HEK293 (cell line): ENCODE results near the gene KCTD12.

Source experiments
- CTCF ChIA-PET: fragments of 350-600 bp; formaldehyde crosslinking; extraction: SDS; loops from one replicate; lab custom pipeline; 2021; ENCODE audit warnings: antibody characterized with exemption; lab: Yijun Ruan, JAX
- POLR2A ChIA-PET: fragments of 300-600 bp; formaldehyde crosslinking; extraction: SDS; loops from one replicate; lab custom pipeline; 2020; ENCODE audit warnings: antibody characterized with exemption, inconsistent platforms; lab: Yijun Ruan, JAX
- H3K27ac ChIP-seq: fragments of 200-500 bp; sonication (Bioruptor generic); 2 replicates; pipeline ENCODE4 v1.5.1; 2014; ENCODE audit warnings: low read depth, low read length, control low read depth, inconsistent platforms; ENCODE audit errors: extremely low read depth
- H3K36me3 ChIP-seq, 2 experiments: fragments of 200-500 bp in 1 of 2; sonication (Bioruptor generic) in 1 of 2; 1 replicate in 1 of 2; 2 replicates in 1 of 2; pipeline ENCODE4 v1.5.1; 2014 to 2017; ENCODE audit warnings: inconsistent platforms in 2 of 2, low read length in 2 of 2; ENCODE audit not compliant: control insufficient read depth in 2 of 2, insufficient read depth in 1 of 2
- H3K4me1 ChIP-seq: fragments of 200-500 bp; sonication (Bioruptor generic); 2 replicates; pipeline ENCODE4 v1.5.1; 2014; ENCODE audit warnings: mild to moderate bottlenecking, low read length, inconsistent platforms; ENCODE audit not compliant: control insufficient read depth, insufficient read depth
- H3K4me3 ChIP-seq: 2 replicates; pipeline ENCODE4 v1.5.1; 2011; ENCODE audit warnings: low read depth, mild to moderate bottlenecking, control low read depth, low read length, moderate library complexity
- H3K9me3 ChIP-seq: fragments of 200-500 bp; sonication (Bioruptor generic); 2 replicates; pipeline ENCODE4 v1.5.1; 2014; ENCODE audit warnings: low read depth, low read length, inconsistent platforms; ENCODE audit not compliant: control insufficient read depth, insufficient read depth
- GLIS1 ChIP-seq: fragments of 450-650 bp; formaldehyde crosslinking; IDR thresholded peaks from 2 replicates; pipeline ENCODE4 v1.5.1; 2016; ENCODE audit warnings: missing biosample characterization, missing genetic modification characterization
- KLF7 ChIP-seq: fragments of 450-650 bp; formaldehyde crosslinking; IDR thresholded peaks from 2 replicates; pipeline ENCODE4 v1.5.1; 2016; ENCODE audit warnings: missing biosample characterization, missing genetic modification characterization, borderline replicate concordance
- ZBTB48 ChIP-seq: fragments of 450-650 bp; formaldehyde crosslinking; IDR thresholded peaks from 2 replicates; pipeline ENCODE4 v1.5.1; 2016; ENCODE audit warnings: missing biosample characterization, missing genetic modification characterization
- ZNF416 ChIP-seq: fragments of 450-650 bp; formaldehyde crosslinking; IDR thresholded peaks from 2 replicates; pipeline ENCODE4 v1.5.1; 2016; ENCODE audit warnings: missing biosample characterization, missing genetic modification characterization
- ZNF624 ChIP-seq: fragments of 450-650 bp; formaldehyde crosslinking; IDR thresholded peaks from 2 replicates; pipeline ENCODE4 v1.5.1; 2017; ENCODE audit warnings: missing biosample characterization, missing genetic modification characterization
- ZNF747 ChIP-seq: fragments of 450-650 bp; formaldehyde crosslinking; IDR thresholded peaks from 2 replicates; pipeline ENCODE4 v1.5.1; 2016; ENCODE audit warnings: missing biosample characterization, missing genetic modification characterization
- ZNF777 ChIP-seq: fragments of 450-650 bp; formaldehyde crosslinking; IDR thresholded peaks from 2 replicates; pipeline ENCODE4 v1.5.1; 2017; ENCODE audit warnings: missing biosample characterization, missing genetic modification characterization, borderline replicate concordance
- TF ChIP-seq, protein P1 (sequence below): fragments of 450-650 bp; formaldehyde crosslinking; IDR thresholded peaks from 2 replicates; pipeline ENCODE4 v1.5.1; 2016; ENCODE audit warnings: missing biosample characterization, missing genetic modification characterization
- TF ChIP-seq, protein P2 (sequence below): fragments of 450-650 bp; formaldehyde crosslinking; IDR thresholded peaks from 2 replicates; pipeline ENCODE4 v1.5.1; 2016; ENCODE audit warnings: missing biosample characterization, missing genetic modification characterization

KCTD12 gene

DNA sequence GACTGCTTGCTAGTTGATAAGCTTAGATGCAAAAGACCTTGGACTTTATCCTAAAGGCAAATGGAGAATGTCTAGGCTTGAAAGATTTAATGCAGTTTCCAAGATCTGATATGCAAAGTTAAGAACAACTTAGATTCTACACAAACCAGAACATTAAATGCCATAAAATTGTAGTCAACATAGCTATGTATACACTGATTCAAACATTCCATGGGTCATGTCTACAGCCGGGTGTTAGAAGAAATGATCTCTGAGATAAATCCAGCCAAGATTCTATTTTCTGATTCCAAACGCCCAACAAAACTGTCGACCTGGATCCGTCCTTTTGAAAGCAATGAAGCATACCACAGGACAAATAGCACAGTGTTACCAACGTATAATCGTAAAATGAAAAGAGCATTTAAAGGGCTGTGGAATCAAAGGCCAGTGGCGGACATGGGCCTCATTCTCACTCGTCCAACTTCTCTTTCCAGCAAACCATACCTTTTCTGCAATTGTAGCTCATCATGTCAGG is 52.7 kb downstream of the KCTD12 start (continued):
- TF ChIP-seq ZNF624 (tag by site-specific recombination) (no peak), KLF7 (tag by site-specific recombination) (no peak), ZNF777 (tag by site-specific recombination) (no peak)
- TF ChIP-seq, protein P1, sequence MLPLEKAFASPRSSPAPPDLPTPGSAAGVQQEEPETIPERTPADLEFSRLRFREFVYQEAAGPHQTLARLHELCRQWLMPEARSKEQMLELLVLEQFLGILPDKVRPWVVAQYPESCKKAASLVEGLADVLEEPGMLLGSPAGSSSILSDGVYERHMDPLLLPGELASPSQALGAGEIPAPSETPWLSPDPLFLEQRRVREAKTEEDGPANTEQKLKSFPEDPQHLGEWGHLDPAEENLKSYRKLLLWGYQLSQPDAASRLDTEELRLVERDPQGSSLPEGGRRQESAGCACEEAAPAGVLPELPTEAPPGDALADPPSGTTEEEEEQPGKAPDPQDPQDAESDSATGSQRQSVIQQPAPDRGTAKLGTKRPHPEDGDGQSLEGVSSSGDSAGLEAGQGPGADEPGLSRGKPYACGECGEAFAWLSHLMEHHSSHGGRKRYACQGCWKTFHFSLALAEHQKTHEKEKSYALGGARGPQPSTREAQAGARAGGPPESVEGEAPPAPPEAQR (tag by site-specific recombination): no peak

DNA sequence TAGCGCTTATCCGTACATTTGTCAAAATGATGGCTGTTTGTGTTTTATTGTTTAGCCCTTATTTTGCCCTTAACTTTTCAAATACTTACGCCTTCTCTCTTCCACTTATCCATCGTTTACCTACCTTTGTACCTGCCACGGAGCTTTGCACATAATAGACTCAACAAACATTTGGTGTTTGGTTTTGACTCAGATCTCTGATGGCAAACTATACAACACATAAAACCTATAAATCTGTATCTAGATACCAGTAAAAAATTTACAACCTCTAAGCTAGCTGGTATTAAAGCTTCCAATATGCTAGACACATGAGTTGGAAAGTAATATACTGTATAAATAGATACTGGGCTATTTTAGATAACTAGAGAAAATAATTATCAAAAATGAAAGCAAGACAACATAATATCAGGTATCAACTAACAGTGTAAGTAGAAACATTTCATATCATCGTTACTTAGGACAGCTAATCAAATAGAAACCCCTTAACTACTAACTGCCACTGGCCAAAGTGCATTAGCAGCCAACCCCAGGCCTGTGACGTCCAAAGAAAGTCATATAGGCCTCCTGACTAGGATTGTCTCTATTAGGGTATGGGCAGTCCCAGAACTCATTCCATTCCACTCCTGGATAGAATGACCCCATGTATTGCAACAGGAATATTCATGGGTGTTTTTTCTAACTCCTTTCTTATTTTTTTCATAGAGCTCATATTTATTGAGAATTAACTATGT is 53.8 kb downstream of the KCTD12 start:
- H3K4me3 ChIP-seq: no peak overlapping the region
- no peak overlapping the region for H3K27ac ChIP-seq
- H3K4me1 ChIP-seq: no peaks in the 10 kb centered on the region
- TF ChIP-seq ZNF747 (tag by site-specific recombination) (no peak), ZNF416 (no peak), GLIS1 (tag by site-specific recombination) (no peak)
- no peaks in the 10 kb centered on the region for H3K9me3 ChIP-seq
- ChIA-PET CTCF (interaction anchor here (0.6 to 1.2 kb wide), 3 partner anchors 9 to 618 kb away, joined by 3 to 4 read pairs (median 4); no protein-coding TSS in a partner anchor), POLR2A (no interaction called here)
- no peaks in the 10 kb centered on the region for H3K36me3 ChIP-seq

DNA sequence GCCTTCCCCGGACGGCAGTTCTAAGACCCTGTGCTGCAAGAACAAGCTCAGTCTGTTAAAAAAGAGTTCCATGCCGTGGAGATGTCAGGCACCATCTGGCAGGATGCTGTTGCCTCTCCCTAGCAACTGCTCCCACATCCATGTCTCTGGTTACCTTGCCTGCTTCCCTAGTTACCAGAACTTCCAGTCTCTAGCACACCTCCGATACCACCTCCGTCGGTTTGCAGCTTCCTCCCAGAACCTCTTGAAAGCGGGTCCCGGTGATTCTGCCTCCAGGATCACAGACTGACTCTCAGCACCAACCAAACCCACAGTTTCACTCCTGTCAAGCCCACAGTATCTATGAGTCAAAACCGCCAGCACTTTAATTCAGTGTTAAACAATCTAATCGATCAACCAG is 55.4 kb downstream of the KCTD12 start:
- ChIA-PET CTCF (interaction anchor here (0.6 kb wide), 1 partner anchor 29 kb away, joined by 3 read pairs; no protein-coding TSS in a partner anchor), POLR2A (no interaction called here)
- no peak overlapping the region for H3K4me3 ChIP-seq
- H3K36me3 ChIP-seq: no peaks in the 10 kb centered on the region
- H3K9me3 ChIP-seq: no peaks in the 10 kb centered on the region
- H3K27ac ChIP-seq: no peak overlapping the region
- TF ChIP-seq, protein P2, sequence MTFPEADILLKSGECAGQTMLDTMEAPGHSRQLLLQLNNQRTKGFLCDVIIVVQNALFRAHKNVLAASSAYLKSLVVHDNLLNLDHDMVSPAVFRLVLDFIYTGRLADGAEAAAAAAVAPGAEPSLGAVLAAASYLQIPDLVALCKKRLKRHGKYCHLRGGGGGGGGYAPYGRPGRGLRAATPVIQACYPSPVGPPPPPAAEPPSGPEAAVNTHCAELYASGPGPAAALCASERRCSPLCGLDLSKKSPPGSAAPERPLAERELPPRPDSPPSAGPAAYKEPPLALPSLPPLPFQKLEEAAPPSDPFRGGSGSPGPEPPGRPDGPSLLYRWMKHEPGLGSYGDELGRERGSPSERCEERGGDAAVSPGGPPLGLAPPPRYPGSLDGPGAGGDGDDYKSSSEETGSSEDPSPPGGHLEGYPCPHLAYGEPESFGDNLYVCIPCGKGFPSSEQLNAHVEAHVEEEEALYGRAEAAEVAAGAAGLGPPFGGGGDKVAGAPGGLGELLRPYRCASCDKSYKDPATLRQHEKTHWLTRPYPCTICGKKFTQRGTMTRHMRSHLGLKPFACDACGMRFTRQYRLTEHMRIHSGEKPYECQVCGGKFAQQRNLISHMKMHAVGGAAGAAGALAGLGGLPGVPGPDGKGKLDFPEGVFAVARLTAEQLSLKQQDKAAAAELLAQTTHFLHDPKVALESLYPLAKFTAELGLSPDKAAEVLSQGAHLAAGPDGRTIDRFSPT: no peak
- TF ChIP-seq ZBTB48 (tag by site-specific recombination): no peak
- H3K4me1 ChIP-seq: no peaks in the 10 kb centered on the region
